Measurements from ENCODE around the gene ADARB2.

The ADARB2 gene

DNA sequence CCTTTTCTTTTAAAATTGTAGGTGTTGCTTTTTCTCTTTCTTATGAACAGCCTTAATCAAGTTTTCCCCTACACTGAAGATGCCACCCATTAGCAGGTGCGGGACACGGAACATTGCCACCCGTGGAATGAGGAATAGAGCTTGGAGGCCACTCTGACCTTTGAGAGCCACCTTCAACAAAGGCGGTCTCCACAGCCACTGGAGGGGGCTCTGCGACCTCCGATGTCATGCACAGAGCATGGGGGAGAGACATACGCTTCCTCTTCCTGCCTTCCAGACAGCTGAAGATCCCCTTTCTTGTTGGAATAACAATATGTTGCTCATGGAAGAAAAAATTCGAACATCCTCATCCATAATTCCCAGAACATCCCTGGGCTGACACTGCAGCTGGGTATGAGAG is 39.1 kb downstream of the ADARB2 start:
- Histone ChIP-seq H3K27me3 (ENCODE audit: insufficient read depth, poor library complexity, severe bottlenecking) (no peaks in the 10 kb centered on the region), H3K4me3 (replicated peaks; ENCODE audit: insufficient read depth, low read length) (no peak overlapping the region), H3K27ac (replicated peaks) (no peak overlapping the region)
- TF ChIP-seq, protein P1, sequence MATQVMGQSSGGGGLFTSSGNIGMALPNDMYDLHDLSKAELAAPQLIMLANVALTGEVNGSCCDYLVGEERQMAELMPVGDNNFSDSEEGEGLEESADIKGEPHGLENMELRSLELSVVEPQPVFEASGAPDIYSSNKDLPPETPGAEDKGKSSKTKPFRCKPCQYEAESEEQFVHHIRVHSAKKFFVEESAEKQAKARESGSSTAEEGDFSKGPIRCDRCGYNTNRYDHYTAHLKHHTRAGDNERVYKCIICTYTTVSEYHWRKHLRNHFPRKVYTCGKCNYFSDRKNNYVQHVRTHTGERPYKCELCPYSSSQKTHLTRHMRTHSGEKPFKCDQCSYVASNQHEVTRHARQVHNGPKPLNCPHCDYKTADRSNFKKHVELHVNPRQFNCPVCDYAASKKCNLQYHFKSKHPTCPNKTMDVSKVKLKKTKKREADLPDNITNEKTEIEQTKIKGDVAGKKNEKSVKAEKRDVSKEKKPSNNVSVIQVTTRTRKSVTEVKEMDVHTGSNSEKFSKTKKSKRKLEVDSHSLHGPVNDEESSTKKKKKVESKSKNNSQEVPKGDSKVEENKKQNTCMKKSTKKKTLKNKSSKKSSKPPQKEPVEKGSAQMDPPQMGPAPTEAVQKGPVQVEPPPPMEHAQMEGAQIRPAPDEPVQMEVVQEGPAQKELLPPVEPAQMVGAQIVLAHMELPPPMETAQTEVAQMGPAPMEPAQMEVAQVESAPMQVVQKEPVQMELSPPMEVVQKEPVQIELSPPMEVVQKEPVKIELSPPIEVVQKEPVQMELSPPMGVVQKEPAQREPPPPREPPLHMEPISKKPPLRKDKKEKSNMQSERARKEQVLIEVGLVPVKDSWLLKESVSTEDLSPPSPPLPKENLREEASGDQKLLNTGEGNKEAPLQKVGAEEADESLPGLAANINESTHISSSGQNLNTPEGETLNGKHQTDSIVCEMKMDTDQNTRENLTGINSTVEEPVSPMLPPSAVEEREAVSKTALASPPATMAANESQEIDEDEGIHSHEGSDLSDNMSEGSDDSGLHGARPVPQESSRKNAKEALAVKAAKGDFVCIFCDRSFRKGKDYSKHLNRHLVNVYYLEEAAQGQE (IDR thresholded peaks at IDR 0.05; ENCODE audit: insufficient replicate concordance, low read depth), result no peak
- no peak for TF ChIP-seq POLR2AphosphoS5 (IDR thresholded peaks at IDR 0.05; ENCODE audit: low read depth)
- TF ChIP-seq, protein P2, sequence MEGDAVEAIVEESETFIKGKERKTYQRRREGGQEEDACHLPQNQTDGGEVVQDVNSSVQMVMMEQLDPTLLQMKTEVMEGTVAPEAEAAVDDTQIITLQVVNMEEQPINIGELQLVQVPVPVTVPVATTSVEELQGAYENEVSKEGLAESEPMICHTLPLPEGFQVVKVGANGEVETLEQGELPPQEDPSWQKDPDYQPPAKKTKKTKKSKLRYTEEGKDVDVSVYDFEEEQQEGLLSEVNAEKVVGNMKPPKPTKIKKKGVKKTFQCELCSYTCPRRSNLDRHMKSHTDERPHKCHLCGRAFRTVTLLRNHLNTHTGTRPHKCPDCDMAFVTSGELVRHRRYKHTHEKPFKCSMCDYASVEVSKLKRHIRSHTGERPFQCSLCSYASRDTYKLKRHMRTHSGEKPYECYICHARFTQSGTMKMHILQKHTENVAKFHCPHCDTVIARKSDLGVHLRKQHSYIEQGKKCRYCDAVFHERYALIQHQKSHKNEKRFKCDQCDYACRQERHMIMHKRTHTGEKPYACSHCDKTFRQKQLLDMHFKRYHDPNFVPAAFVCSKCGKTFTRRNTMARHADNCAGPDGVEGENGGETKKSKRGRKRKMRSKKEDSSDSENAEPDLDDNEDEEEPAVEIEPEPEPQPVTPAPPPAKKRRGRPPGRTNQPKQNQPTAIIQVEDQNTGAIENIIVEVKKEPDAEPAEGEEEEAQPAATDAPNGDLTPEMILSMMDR (IDR thresholded peaks at IDR 0.05; ENCODE audit: insufficient read depth, low read length), result no peak
- TF ChIP-seq GABPA (IDR thresholded peaks at IDR 0.05; ENCODE audit: low read depth), result no peak
- TF ChIP-seq SPI1 (IDR thresholded peaks at IDR 0.05; ENCODE audit: borderline replicate concordance, low read depth), result no peak
- DNase-seq (ENCODE audit: low read depth in 1 of 2, low spot score in 1 of 2), result no peak

DNA sequence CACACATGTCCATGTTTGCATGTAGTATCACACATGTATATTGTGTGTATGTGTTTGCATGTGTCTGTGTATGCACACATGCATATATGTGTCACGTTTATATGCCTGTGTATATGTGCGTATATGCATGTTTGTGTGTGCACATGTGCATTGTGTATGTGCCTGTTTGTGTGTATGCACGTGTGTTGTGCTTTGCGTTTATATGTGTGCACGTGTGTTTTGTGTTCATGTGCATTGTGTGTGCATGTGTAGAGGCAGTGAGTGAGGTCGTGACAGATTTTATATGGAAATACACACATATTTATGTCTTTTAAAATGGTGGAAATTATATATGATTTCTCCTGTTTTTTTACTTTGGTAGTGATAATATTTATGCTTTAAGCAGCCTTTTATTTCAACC is 41.2 kb downstream of the ADARB2 start:
- H3K4me3 ChIP-seq (replicated peaks; ENCODE audit: insufficient read depth, low read length), result no peak overlapping the region
- H3K27me3 ChIP-seq (ENCODE audit: insufficient read depth, poor library complexity, severe bottlenecking), result no peaks in the 10 kb centered on the region
- no peak overlapping the region for H3K27ac ChIP-seq (replicated peaks)
- TF ChIP-seq SPI1 (IDR thresholded peaks at IDR 0.05; ENCODE audit: borderline replicate concordance, low read depth) (no peak), GABPA (IDR thresholded peaks at IDR 0.05; ENCODE audit: low read depth) (no peak), POLR2AphosphoS5 (IDR thresholded peaks at IDR 0.05; ENCODE audit: low read depth) (no peak)
- TF ChIP-seq, protein P1 (IDR thresholded peaks at IDR 0.05; ENCODE audit: insufficient replicate concordance, low read depth), result no peak
- TF ChIP-seq, protein P2 (IDR thresholded peaks at IDR 0.05; ENCODE audit: insufficient read depth, low read length), result no peak
- DNase-seq (ENCODE audit: low read depth in 1 of 2, low spot score in 1 of 2), result no peak

DNA sequence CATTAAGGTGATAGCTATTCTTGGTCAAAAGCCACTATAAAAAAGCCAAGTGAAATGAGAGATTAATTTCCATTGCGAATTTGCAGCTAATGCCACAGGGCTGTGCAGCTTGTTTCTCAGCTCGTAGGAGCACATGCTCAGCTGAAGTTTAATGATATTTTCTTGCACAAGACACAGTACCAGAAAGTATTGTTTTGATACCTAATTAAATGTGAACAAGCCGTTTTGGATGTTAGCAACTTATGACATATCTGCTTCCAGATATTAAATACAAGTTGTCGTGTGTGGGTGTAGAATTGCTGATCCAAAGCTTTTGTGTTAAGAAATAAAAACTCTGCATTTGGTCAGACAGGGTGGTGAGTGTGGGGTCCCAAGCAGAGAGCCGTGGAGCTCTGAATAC is 47.2 kb downstream of the ADARB2 start:
- TF ChIP-seq, protein P1 (IDR thresholded peaks at IDR 0.05; ENCODE audit: insufficient replicate concordance, low read depth), result no peak
- TF ChIP-seq, protein P2 (IDR thresholded peaks at IDR 0.05; ENCODE audit: insufficient read depth, low read length), result no peak
- TF ChIP-seq GABPA (IDR thresholded peaks at IDR 0.05; ENCODE audit: low read depth), result no peak
- TF ChIP-seq POLR2AphosphoS5 (IDR thresholded peaks at IDR 0.05; ENCODE audit: low read depth), result no peak
- no peak for TF ChIP-seq SPI1 (IDR thresholded peaks at IDR 0.05; ENCODE audit: borderline replicate concordance, low read depth)
- Histone ChIP-seq H3K4me3 (replicated peaks; ENCODE audit: insufficient read depth, low read length) (no peak overlapping the region), H3K27me3 (ENCODE audit: insufficient read depth, poor library complexity, severe bottlenecking) (no peaks in the 10 kb centered on the region), H3K27ac (replicated peaks) (no peak overlapping the region)
- DNase-seq (ENCODE audit: low read depth in 1 of 2, low spot score in 1 of 2), result no peak

Measured in HL-60 (cell line).